Measurements from ENCODE around the gene COL21A1. TPM values are rescaled to one million over a fixed set of nuclear protein-coding genes. Genes with fewer than 3 reads are reported as not detected.

Gene COL21A1
- total RNA-seq, 2 experiments from 2014 or later: not detected

DNA sequence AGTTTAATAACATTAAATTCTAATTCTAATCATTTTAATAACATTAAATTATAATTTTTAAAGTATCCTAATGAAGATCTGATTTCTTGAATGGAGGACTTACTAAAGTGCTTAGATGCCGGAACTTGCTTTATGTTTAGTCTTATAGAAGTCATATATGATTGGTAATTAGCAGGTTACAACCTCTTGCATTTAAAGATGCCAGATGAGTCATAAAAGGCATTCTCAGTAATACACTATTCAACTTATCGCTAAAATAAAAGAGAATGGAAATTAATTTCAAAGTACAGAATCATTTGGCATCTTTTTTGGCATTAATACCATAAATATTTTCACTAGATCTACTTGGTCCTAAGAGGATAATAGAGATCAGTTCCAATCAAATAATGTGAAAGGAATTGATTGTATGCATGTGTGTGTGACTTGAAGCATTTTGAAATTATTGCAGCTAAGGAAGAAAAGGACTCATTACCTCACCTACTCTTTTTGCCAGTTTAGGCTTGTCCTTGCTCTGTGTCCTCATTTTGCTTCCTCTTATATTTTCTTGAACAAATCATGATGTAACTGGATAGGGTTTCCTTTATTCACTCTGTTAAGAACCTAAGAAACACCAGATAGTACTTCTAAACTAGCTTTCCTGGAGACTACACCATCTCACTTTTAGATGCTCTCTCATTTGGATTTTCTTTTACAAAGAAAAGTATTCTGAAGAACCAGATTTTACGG lies 2.7 kb downstream of the COL21A1 start:
- no peaks in the 10 kb centered on the region for H3K4me1 ChIP-seq (ENCODE audit: insufficient read depth, low read length)
- H3K27me3 ChIP-seq (ENCODE audit: control insufficient read depth in 1 of 2, insufficient read depth in 2 of 2, low read length in 2 of 2): peaks cover 0 to 7% of the 10 kb centered on the region in 2 experiments
- TF ChIP-seq, protein P1, sequence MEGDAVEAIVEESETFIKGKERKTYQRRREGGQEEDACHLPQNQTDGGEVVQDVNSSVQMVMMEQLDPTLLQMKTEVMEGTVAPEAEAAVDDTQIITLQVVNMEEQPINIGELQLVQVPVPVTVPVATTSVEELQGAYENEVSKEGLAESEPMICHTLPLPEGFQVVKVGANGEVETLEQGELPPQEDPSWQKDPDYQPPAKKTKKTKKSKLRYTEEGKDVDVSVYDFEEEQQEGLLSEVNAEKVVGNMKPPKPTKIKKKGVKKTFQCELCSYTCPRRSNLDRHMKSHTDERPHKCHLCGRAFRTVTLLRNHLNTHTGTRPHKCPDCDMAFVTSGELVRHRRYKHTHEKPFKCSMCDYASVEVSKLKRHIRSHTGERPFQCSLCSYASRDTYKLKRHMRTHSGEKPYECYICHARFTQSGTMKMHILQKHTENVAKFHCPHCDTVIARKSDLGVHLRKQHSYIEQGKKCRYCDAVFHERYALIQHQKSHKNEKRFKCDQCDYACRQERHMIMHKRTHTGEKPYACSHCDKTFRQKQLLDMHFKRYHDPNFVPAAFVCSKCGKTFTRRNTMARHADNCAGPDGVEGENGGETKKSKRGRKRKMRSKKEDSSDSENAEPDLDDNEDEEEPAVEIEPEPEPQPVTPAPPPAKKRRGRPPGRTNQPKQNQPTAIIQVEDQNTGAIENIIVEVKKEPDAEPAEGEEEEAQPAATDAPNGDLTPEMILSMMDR (IDR thresholded peaks at IDR 0.05): no peak
- H3K27ac Mint-ChIP-seq: no peak overlapping the region
- DNase-seq (no peak), ATAC-seq (ENCODE audit: poor library complexity) (no peak)
- no peaks in the 10 kb centered on the region for H3K36me3 ChIP-seq (ENCODE audit: insufficient read depth, low read length)
- ChIA-PET POLR2A (no interaction called here), CTCF (no interaction called here)
- H3K4me3 ChIP-seq (ENCODE audit: low read length): no peak overlapping the region
- no peak overlapping the region for H3K4me3 Mint-ChIP-seq
- no peaks in the 10 kb centered on the region for H3K9me3 Mint-ChIP-seq
- no peaks in the 10 kb centered on the region for H3K36me3 Mint-ChIP-seq (ENCODE audit: low read depth)
- peaks cover 15% of the 10 kb centered on the region for H3K27me3 Mint-ChIP-seq
- intact Hi-C loops (cut with DNase I, micrococcal nuclease): no loop called here
- H3K4me1 Mint-ChIP-seq (ENCODE audit: low read depth): no peaks in the 10 kb centered on the region
- no peak overlapping the region for H3K27ac ChIP-seq (ENCODE audit: low read depth in 1 of 2, low read length in 2 of 2)
- peaks cover 0 to 13% of the 10 kb centered on the region in 2 experiments for H3K9me3 ChIP-seq (ENCODE audit: control insufficient read depth in 1 of 2, insufficient read depth in 1 of 2, low read length in 2 of 2)

DNA sequence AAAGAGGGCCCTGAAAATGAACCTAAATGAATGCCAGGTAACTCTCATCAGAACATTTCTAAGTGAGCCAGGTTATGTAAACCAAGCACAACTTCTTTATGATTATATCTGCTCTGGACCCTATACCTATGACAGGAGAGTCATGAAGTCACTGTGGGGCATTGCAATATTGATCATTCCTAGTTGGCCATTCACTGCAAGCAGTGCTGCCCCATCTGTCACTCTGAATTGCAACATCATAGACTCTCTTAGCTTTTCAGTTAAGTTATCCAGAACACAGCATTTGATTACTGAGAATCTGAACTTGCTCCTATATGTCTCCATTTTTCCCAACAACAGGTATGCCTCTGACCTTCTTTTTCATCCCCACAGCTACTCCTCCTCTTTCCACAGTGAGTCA lies 3.3 kb downstream of the COL21A1 start:
- CTCF ChIA-PET: no interaction called here
- H3K4me3 ChIP-seq (ENCODE audit: low read length): no peak overlapping the region
- no peaks in the 10 kb centered on the region for H3K36me3 Mint-ChIP-seq (ENCODE audit: low read depth)
- ATAC-seq (ENCODE audit: poor library complexity): no peak
- no peaks in the 10 kb centered on the region for H3K4me1 ChIP-seq (ENCODE audit: insufficient read depth, low read length)
- H3K9me3 Mint-ChIP-seq: no peaks in the 10 kb centered on the region
- no peak overlapping the region for H3K27ac ChIP-seq (ENCODE audit: low read depth in 1 of 2, low read length in 2 of 2)
- peaks cover 0 to 13% of the 10 kb centered on the region in 2 experiments for H3K9me3 ChIP-seq (ENCODE audit: control insufficient read depth in 1 of 2, insufficient read depth in 1 of 2, low read length in 2 of 2)
- DNase-seq: no peak
- no peaks in the 10 kb centered on the region for H3K4me1 Mint-ChIP-seq (ENCODE audit: low read depth)
- POLR2A ChIA-PET: no interaction called here
- intact Hi-C loops (cut with DNase I, micrococcal nuclease): no loop called here
- H3K27me3 Mint-ChIP-seq: peaks cover 15% of the 10 kb centered on the region
- H3K27me3 ChIP-seq (ENCODE audit: control insufficient read depth in 1 of 2, insufficient read depth in 2 of 2, low read length in 2 of 2): peaks cover 0 to 7% of the 10 kb centered on the region in 2 experiments
- H3K4me3 Mint-ChIP-seq: no peak overlapping the region
- no peak overlapping the region for H3K27ac Mint-ChIP-seq
- H3K36me3 ChIP-seq (ENCODE audit: insufficient read depth, low read length): no peaks in the 10 kb centered on the region
- TF ChIP-seq, protein P1 (IDR thresholded peaks at IDR 0.05): no peak

DNA sequence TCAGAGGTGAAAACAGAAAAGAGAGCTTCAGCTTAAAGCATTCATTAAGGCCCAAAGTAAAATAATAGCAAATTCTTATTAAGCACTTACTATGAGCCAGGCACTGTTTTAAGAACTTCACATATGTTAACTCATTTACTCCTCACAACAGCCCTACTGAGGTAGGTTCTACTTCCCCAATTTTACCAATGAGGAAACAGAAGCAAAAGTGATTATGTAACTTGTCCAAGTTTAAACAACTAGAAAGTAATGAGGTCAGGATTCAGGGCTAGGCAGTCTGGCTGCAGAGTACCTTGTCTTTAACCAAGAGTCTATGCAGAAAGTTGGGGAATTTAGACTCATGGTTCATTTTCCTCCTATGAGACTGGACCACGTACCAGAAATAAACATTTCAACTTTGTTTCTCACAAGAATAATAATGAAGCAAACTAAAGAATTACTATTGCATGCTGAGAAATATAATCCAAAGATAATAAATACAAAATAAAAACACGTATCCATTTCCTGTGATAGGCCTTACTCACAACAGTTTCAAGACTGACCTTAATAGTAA lies 3.8 kb downstream of the COL21A1 start:
- no peak for ATAC-seq (ENCODE audit: poor library complexity)
- no peaks in the 10 kb centered on the region for H3K9me3 Mint-ChIP-seq
- no peak overlapping the region for H3K27ac ChIP-seq (ENCODE audit: low read depth in 1 of 2, low read length in 2 of 2)
- H3K27me3 ChIP-seq (ENCODE audit: control insufficient read depth in 1 of 2, insufficient read depth in 2 of 2, low read length in 2 of 2): peaks cover 0 to 7% of the 10 kb centered on the region in 2 experiments
- no peaks in the 10 kb centered on the region for H3K4me1 ChIP-seq (ENCODE audit: insufficient read depth, low read length)
- H3K4me3 ChIP-seq (ENCODE audit: low read length): no peak overlapping the region
- POLR2A ChIA-PET: no interaction called here
- TF ChIP-seq, protein P1 (IDR thresholded peaks at IDR 0.05): no peak
- H3K4me3 Mint-ChIP-seq: no peak overlapping the region
- CTCF ChIA-PET: no interaction called here
- peaks cover 15% of the 10 kb centered on the region for H3K27me3 Mint-ChIP-seq
- H3K4me1 Mint-ChIP-seq (ENCODE audit: low read depth): no peaks in the 10 kb centered on the region
- peak in 3 of 14 experiments; percentile 11 to 17 (median 11) for DNase-seq
- intact Hi-C loops (cut with DNase I, micrococcal nuclease): no loop called here
- H3K36me3 Mint-ChIP-seq (ENCODE audit: low read depth): no peaks in the 10 kb centered on the region
- no peak overlapping the region for H3K27ac Mint-ChIP-seq
- no peaks in the 10 kb centered on the region for H3K36me3 ChIP-seq (ENCODE audit: insufficient read depth, low read length)
- peaks cover 0 to 13% of the 10 kb centered on the region in 2 experiments for H3K9me3 ChIP-seq (ENCODE audit: control insufficient read depth in 1 of 2, insufficient read depth in 1 of 2, low read length in 2 of 2)
